Inferior parietal cortex (tissue), 1 donor: ENCODE data around the gene SHKBP1.
A peak's percentile ranks its signal among the peaks of the same experiment; 100 is the strongest.
"Not testable (repeated sequence)": the region's sequence is repeated elsewhere in the genome, so short reads cannot be mapped to it uniquely, and the experiment has no call there.

ENCODE experiments used
- DNase-seq: peaks from one replicate; pipeline ENCODE4 v3.0.0-alpha.2; 2016; ENCODE audit errors: extremely low spot score

Gene SHKBP1

GRCh38 chr19:40576585-40577451 lies at the start of gene SHKBP1:
TSS of gene SHKBP1 (plus strand) at chr19:40576873. CDS start at chr19:40576900, 27 bp downstream.
- peak; percentile 97 for DNase-seq

GRCh38 chr19:40528078-40528477 lies 48.6 kb upstream of the SHKBP1 start:
- DNase-seq = no peak

GRCh38 chr19:40528533-40529092 lies 48.1 kb upstream of the SHKBP1 start:
- no peak for DNase-seq

- peak; percentile 88 for DNase-seq
Observed at GRCh38 chr19:40529093-40529954, 47.3 kb upstream of the SHKBP1 start.

- no peak for DNase-seq
Observed at GRCh38 chr19:40530091-40530901, 46.4 kb upstream of the SHKBP1 start.

- no peak for DNase-seq
Observed at GRCh38 chr19:40533508-40533907, 43.2 kb upstream of the SHKBP1 start.

GRCh38 chr19:40534148-40534547 lies 42.5 kb upstream of the SHKBP1 start:
- no peak for DNase-seq

GRCh38 chr19:40539070-40539469 lies 37.6 kb upstream of the SHKBP1 start:
- DNase-seq = no peak

GRCh38 chr19:40542202-40542859 lies 34.3 kb upstream of the SHKBP1 start:
- DNase-seq = no peak

GRCh38 chr19:40543029-40543597 lies 33.6 kb upstream of the SHKBP1 start:
- no peak for DNase-seq

- not testable (repeated sequence) for DNase-seq
Observed at GRCh38 chr19:40546153-40546841, 30.4 kb upstream of the SHKBP1 start.

- not testable (repeated sequence) for DNase-seq
Observed at GRCh38 chr19:40547190-40547589, 29.5 kb upstream of the SHKBP1 start.

GRCh38 chr19:40547836-40548235 lies 28.8 kb upstream of the SHKBP1 start:
- DNase-seq = no peak

GRCh38 chr19:40549007-40549708 lies 27.5 kb upstream of the SHKBP1 start:
- DNase-seq = no peak

- no peak for DNase-seq
Observed at GRCh38 chr19:40550951-40551350, 25.7 kb upstream of the SHKBP1 start.

GRCh38 chr19:40552848-40553247 lies 23.8 kb upstream of the SHKBP1 start:
- DNase-seq = no peak

- DNase-seq = no peak
Observed at GRCh38 chr19:40553885-40554857, 22.5 kb upstream of the SHKBP1 start.
